LoVo (cell line): ENCODE measurements around the gene C1QTNF12.
"Not testable (repeated sequence)": the region's sequence is repeated elsewhere in the genome, so short reads cannot be mapped to it uniquely, and the experiment has no call there.

ENCODE experiments used
- DNase-seq: peaks from one replicate; pipeline ENCODE4 v3.0.0-alpha.2; 2016; ENCODE audit warnings: low spot score

The C1QTNF12 gene

DNA sequence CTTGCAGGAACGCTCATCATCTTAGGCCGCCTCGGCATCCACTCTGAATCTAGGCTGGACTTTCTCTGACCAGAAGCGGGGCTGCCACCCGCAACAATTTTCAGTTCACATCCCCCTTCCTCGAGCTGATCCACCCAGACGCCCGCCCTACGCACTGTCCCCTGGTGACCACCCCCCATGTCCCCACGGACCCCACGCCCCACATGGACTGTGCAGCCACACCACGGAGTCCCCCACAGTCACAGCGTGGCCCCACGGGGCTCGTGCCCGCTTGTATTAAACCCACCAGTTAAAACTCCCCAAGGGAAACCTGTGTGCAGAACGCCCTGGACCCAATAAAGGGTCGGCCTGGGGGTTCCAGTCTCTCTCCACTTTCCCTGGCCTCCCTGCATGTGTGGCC is 13.0 kb upstream of the C1QTNF12 start:
- no peak for DNase-seq

DNA sequence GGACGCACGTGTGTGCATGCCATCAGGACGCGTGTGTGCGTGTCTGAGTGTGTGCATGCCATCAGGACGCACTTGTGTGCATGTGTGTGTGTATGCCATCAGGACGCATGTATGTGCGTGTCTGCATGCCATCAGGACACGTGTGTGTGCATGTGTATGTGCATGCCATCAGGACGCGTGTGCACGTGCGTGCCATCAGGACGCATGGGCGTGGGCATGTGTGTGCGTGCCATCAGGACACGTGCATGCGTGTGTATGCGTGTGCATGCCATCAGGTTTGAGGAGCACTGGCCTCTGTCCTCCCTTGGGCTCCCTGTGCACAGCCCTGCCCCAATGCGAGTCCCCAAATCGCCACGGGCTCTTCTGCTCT is 12.6 kb upstream of the C1QTNF12 start:
- no peak for DNase-seq

DNA sequence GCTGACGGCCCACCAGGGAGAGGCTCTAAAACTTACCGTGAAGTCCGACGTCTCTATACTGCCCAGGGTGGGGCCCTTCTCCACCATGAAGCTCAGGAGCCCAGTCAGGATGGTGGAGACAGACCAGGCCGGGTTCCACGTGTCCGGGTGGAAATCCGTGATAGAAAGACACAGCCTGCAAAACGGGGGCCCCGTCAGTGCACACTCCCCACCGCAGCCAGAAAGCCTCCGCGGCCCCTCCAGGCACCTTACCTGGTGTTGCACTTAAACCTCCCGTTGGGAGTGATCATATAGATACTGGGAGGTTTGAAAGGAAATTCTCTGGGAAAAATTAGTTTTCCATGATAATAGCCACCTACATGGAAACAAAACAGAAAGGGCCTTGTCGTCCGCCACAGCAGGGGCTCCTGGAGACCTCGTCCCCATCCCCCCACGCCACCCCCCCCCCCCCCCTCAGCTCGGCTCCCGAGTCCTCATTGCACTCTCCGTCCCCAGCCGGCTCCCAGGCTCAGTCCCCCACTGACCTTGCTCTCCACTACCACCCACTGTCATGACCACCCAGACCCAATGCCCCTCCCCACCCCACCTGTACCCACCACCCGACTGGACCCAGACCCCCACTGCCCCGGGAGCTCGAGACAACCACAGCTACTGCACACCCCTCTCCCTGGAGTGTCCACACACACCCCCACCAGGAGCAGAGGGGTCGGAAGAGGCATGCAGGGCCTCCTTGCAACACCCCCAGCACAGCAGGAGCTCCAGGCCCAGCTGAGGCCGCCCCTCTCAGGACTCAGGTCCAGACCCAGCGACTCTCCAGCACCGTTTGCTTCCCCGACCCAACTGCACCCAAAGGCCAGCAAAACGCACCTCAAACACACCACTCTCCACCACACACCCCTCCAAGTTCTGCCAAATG is 10.7 kb upstream of the C1QTNF12 start:
- no peak for DNase-seq

DNA sequence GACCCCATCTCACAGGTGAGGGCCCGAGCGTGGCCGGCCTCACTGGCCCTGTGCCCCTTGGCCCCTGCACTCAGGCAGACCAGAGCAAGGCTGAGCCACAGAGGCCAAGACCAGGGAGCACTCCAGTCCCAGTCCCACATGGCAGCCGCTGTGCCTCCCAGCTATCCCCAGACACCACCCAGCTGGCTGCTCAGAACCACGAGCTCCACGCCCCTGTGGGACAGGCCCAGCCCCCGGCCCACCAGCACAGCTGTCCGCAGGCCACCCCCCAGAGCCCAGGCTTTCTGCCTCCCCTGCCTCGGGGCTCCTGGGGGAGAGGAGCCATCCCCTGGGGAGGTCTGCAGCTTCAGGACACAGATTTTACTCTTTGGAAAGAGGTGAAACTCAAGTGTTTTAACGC is 9.1 kb upstream of the C1QTNF12 start:
- DNase-seq = no peak

DNA sequence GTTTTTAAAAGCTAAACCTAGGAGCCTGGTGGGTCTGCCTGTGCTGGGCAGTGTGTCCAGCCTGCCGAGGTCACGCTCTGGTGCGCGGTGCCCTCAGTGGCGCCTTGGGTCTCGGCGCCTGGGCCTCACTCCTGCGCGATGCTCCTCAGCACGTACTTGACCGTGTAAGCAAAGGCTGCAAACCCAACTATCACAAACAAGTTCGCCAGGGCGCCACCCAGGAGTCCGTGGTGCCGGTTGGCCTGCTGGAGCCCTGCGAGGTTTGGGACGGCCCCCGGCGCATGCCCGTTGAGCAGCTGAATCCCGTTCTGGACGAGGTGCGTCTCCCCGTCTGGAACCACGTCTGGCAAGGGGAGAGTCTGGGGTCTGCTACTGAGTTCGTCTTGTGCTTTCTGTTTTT is 8.6 kb upstream of the C1QTNF12 start:
- no peak for DNase-seq

DNA sequence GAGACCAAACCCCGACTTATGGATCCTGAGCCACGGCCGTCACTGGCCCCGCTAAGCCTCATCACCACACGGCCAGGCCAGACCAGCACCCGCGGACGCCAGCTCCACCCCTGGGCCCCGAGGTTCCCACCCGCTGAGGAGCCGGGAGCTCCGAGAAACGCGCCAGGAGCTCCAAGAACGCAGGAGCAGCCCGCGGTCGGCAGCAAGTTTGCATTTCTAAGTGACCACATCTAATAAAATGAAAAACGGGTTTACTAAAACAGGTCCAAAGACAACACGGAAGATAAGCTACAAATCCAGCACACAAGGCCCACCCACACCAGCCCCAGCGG is 8.1 kb upstream of the C1QTNF12 start:
- DNase-seq = no peak

DNA sequence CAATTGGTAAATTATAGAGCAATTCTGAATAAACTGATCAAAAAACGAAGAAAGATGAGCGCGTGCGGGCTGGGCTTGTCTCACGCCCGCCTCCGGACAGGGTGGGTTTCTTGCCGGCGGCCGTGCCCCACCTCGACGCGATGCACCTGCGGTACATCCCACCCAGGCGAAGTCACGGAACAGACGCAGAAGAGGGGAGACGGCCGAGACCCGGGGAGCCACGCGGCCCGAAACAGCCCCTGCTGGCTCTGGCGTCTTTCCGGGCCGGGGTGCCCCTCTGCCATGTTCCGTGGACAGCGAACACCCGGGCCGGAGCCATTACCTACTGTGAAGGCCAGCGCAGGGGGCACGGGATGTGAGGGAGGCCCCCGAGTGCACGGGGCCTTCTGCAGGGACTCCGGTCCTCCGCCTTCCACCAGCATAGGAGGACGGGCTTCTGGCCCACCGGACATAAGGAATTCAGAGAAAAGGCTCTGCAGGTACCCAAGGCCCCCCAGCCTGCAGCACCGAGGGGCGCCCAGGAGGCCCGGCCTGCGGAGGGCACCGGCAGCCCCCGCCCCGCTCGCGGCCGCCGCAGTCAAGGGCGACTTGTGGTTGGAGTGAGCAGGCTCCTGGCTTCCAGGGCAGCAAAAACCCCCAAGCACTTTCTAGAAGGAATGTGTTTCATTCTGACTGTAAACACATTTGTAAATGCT is 7.6 kb upstream of the C1QTNF12 start:
- no peak for DNase-seq

DNA sequence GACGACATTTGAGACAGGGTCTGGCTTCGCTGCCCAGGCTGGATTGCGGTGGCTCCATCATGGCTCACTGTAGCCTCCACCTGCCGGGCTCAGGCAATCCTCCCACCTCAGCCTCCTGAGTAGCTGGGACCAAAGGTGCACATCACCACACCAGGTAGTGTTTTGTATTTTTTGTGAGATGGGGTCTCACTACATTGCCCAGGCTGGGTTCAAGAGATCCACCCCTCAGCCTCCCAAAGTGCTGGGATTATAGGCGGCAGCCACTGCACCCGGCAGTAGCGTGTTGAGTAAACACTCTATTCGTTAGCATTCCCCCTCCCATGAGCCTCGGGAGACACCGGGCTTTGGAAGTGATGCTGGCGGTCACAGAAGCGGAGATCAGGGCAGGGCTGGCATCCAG is 6.8 kb upstream of the C1QTNF12 start:
- no peak for DNase-seq

DNA sequence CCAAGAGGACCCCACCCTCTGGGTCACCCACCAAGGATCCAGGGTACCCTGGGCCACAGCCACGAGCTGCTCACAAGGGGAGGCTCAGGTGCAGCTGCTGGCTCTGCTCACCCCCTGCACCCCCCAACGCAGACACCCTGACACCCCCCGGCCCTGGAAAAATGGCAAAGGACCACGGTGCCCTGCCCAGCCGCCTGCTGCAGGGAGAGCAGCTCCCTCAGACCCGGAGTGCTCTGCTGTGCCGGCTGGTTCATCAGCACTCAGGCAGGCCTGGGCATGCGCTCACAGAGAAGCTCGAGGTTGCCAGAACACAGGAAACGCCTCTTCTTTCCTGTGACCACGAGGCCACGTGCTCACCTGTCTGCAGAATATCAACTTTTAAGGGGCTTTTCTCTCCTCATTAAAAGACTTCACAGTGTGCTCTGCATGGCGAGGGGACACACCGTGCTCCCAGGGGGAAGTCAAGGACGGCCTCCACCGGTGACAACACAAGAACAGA is 4.3 kb upstream of the C1QTNF12 start:
- DNase-seq = no peak

DNA sequence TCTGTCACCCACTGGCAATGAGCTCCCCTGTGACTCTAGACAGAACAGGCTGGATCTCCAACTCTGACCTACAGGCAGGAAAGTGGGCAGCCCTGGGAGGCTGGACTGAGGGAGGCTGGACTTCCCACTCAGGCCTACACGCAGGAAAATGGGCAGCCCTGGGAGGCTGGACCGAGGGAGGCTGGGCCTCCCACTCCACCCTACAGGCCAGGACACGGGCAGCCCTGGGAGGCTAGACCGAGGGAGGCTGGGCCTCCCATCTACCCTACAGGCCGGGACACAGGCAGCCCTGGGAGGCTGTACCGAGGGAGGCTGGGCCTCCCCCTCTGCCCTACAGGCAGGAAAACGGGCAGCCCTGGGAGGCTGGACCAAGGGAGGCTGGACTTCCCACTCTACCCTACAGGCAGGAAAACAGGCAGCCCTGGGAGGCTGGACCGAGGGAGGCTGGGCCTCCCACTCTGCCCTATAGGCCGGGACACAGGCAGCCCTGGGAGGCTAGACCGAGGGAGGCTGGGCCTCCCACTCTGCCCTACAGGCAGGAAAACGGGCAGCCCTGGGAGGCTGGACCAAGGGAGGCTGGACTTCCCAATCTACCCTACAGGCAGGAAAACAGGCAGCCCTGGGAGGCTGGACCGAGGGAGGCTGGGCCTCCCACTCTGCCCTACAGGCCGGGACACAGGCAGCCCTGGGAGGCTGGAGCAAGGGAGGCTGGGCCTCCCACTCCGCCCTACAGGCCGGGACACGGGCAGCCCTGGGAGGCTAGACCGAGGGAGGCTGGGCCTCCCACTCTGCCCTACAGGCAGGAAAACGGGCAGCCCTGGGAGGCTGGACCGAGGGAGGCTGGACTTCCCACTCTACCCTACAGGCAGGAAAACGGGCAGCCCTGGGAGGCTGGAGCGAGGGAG is 1.7 kb upstream of the C1QTNF12 start:
- DNase-seq = not testable (repeated sequence)

DNA sequence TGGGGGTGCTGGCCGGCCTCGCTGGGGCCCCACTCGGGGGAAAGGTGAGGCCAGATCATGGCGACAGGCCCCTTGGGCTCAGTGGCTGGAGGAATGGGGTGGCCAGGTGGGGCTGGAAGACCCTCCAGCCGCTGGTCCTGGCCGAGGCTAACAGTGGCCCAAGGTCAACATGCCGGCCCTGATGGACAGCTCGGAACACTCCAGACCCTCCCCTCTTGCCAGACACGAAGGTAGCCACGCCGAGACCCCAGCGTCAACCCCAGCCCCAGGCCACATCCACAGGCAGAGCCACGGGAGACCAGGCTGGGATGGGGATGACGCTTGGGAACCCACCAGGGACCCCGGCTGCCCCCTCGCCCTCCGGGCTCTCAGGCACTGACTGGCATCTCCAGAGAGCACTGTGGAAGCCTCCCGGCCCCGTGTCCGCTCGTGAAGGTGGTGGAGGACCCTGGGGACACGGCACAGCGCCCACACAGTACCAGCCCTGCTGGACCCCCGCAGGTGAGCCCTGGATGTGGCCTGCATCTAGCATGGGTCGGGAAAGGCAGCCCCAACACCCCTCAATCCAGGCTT is 905 bp upstream of the C1QTNF12 start:
- DNase-seq = no peak

DNA sequence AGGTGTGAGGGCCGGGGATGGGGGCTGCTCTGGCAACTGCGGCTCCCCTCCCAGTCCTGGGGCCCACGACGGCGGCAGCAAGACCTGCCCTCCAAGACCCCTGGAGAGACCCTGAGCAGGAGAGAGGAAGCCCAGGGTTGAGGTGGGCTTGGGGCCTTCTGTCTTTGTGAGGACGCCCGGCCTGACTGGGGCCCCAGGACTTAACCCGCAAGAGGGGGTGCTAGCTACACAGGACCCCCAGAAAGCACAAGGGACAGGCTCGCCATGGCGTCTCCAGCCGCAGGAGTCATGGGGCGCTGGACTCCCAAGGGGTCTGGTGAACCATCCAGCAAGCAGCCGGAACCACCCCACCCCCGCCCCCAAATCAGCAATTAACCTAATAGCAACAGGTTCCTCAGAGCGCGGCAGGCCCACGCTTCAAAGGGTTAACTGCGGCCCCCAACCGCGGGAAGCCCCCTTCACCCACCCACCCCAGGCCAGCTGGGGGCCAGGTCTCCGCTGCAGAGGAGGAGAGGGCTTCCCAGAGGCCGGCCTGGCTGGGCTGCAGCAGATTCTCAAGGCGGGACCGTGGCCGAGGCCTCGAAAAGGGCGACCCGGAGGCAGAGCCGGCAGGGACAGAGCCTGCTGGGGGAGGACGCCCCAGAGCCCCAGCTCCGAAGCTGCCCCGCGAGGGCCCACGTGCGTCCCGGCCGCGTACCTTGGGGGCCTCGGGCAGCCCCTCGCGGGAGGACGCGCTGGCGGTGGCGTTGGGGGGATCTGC is 525 bp downstream of the C1QTNF12 start:
- no peak for DNase-seq

DNA sequence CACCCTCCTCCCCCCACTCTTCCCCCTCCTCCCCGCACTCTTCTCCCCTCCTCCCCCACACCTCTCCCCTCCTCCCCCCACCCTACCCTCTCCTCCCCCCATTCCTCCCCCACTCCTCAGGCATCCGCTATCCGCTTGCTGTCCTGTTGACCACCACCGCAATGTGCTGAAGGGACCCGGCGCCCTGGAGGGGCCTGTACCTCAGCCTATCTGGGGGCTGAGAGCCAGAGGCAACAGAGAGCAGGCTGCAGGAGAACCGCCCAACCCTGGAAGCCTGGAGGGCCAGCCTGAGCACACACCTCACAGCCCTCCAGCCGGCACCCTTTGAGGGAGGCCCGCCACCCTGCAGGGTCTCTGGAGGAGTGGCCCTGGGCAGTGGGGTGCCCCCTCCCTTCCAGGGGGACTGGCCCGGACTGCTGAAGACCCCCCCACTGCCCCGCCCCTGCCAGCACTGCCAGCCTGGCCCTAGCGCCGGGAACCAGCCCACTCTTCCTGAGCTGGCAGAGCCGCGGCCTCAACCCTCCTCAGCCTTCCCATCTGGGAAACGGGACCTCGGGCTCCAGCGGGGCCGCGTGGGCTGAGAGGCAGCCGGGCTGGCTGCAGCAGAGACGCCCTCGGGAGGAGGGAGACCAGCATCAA is 1.2 kb downstream of the C1QTNF12 start:
- no peak for DNase-seq

DNA sequence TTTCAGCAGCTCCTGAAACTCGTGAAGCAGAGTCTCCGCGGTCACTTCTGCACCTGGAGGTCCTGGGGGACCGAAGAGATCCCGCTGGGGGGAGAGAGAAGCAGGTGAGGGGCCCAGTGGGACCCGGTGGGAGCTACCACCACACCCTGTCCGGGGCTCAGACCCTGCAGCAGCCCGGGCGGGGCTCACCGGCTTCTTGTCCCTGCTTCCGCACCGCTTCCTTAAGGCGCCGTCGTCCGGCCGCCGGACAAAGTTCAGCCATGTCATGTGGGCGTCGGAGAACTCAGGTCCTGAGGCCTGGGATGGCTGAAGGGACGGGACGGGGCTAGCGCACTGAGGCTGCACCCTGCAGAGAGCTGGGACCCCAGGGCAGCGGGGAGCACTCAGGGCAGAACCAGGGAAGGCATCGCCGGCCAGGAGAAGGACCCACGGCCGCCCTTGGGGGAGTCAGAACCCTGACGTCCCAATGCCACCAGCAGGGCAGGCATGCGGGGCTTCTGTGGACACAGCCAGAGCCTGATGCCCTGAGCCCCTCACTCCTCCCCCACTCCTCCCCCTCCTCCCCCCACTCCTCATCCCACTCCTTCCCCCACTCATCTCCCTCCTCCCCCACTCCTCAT is 2.2 kb downstream of the C1QTNF12 start:
- no peak for DNase-seq

DNA sequence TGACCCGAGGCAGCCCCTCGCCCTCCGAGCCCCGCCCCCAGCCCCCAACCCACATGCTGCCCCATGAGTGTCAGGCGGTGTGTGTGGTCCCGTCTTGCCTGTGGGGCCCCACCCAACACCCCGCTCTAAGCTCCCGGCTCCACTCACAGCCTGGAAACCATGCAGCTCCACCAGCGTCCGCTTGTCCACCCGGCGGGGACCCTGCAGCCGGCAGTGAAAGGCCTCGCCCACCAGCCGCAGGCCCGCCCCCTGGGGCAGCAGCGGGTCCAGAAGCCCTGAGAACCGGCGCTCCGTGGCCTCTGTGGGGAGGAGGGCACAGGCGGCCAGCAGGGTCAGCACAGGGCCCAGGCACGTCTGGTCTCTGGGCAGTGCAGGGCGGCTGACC is 2.7 kb downstream of the C1QTNF12 start:
- no peak for DNase-seq

DNA sequence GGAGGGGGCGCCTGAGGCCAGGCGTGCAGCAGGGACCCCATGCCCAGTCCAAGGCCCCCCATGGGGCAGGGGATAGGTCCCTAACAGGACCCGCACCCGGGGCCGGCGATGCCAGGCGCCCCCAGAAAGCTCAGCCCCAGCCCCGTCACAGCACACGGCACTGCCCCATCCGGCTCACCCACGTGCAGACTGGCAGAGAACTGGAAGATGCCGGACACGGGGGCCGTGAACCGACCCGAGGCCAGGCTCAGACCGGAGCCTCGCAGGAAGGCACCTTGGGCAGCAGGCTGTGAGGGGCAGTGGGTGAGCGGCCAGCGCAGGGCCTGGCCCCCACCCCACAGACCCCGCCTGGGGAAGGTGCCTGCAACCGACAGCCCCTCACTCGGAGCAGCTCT is 3.3 kb downstream of the C1QTNF12 start:
- no peak for DNase-seq

DNA sequence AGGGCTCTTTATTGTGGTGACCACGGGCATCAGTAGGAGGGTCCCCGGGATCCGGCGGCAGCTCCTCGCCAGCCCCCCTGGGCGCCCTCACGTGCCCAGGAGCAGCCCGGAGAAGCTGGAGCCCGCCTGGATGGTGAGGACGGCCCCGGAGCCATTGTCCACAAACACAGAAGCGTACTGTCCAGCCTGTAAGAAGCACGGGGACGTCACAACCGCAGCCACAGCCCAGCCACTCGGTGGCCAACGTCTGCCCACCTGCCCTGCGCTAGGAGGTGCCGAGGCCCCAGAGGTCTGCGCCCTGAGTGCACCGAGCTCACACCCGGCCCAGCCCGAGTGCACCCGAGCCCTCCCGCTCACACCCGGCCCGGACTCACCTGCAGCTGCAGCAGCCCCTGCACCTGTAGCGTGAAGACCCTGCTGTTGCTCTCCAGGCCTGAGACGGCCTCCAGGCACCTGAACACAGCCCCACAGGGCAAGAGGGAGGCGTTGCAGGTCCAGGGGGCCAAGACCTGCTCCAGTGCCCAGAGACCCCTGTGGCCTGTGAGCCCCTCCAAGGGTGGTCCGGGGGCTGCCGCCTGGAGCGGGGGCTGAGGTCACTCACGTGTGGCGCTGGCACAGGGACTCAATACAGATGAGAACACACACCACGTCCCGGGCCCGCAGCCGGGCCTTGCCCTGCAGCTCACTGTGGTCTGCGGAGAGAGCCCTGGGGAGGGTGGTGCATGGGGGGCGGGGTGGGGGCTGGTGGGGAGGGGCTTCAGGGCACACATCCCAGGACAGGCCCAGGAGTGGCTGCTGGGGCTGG is 3.9 kb downstream of the C1QTNF12 start:
- no peak for DNase-seq

DNA sequence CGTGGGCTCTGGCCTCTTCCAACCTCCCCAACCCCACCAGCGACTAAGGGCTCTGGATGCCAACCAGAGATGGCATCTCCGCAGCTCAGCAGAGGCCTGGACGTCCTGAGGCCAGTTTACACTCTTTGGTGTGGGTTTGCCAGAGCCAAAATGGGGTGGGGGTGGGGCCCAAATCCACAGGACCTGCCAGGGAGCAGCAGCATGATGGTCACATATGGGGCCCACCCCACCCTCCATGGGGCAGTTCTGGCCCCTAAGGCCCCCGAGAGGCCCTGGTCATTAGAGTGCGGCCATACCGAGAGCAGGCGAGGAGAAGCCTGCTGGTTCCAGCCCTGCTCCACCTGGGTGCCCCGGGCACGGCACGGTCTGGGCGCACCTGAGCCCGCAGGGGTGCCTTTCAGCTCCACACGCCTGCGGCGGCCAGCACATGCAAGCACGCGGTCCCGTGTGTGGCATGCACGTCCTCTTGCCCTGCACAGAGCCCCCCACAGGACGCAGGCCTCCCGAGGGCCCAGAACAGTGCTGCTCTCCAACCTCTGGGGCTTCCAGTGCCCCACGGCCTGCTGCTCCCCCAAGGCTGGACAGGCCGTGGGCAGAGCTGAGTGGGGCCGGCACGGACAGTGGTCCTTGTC is 4.8 kb downstream of the C1QTNF12 start:
- DNase-seq = no peak
